Measurements from ENCODE around the gene P2RY14.

DNA sequence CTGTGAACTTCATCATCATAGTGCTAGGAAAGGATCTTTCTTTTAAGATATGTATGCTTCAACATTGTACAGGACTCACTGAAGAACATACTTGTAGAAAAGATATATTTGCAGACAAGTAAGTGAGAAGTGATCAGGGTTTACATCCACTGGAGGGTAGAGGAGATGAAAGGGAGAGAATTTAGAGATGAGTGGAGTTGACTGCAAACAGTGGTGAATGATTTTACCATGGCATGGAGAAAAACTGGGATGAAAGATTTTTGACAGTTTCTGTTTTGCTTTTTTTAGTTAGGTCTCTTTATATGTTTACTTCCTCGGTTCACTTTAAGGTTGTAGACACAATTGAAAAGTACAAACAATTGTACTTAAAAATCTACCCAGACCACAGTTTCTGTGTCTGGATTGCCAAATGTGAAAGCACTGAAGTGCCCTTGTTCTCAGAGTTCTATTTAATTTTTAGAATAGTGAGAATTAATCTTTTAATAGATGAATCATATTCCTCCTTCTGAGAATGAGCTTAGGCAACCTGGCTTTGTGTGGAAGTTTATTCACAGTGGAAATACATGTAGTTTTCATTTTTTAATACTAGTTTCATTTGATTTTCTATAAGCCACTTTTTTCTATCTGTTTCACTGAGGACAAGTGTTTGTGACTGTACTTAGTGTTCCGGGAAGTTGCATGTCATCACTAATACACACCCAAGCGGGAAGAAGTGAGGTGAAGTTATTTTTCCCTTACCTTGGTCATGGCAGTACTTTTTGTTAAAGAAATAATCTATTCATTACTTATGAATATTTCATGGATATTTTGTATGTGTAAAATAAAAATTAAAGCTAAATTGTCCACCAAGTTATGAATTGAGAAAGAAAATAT, 73.6 kb downstream of the P2RY14 start:
- TF ChIP-seq ZNF561 (tag by site-specific recombination; IDR thresholded peaks at IDR 0.05; ENCODE audit: borderline replicate concordance) (no peak), KLF10 (tag by site-specific recombination; IDR thresholded peaks at IDR 0.05) (no peak), ZBTB8A (tag by site-specific recombination; IDR thresholded peaks at IDR 0.05) (no peak), ZBTB7A (tag by site-specific recombination; IDR thresholded peaks at IDR 0.05; ENCODE audit: low read depth) (no peak), ZNF510 (tag by site-specific recombination; IDR thresholded peaks at IDR 0.05; ENCODE audit: insufficient replicate concordance) (no peak), ZNF571 (tag by site-specific recombination; IDR thresholded peaks at IDR 0.05) (no peak), ZNF791 (tag by site-specific recombination; IDR thresholded peaks at IDR 0.05) (no peak), ZSCAN23 (tag by site-specific recombination; IDR thresholded peaks at IDR 0.05) (no peak)
- TF ChIP-seq, protein P1, sequence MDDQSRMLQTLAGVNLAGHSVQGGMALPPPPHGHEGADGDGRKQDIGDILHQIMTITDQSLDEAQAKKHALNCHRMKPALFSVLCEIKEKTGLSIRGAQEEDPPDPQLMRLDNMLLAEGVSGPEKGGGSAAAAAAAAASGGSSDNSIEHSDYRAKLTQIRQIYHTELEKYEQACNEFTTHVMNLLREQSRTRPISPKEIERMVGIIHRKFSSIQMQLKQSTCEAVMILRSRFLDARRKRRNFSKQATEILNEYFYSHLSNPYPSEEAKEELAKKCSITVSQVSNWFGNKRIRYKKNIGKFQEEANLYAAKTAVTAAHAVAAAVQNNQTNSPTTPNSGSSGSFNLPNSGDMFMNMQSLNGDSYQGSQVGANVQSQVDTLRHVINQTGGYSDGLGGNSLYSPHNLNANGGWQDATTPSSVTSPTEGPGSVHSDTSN (CRISPR knock-in tag; IDR thresholded peaks at IDR 0.05) = no peak
- TF ChIP-seq, protein P2, sequence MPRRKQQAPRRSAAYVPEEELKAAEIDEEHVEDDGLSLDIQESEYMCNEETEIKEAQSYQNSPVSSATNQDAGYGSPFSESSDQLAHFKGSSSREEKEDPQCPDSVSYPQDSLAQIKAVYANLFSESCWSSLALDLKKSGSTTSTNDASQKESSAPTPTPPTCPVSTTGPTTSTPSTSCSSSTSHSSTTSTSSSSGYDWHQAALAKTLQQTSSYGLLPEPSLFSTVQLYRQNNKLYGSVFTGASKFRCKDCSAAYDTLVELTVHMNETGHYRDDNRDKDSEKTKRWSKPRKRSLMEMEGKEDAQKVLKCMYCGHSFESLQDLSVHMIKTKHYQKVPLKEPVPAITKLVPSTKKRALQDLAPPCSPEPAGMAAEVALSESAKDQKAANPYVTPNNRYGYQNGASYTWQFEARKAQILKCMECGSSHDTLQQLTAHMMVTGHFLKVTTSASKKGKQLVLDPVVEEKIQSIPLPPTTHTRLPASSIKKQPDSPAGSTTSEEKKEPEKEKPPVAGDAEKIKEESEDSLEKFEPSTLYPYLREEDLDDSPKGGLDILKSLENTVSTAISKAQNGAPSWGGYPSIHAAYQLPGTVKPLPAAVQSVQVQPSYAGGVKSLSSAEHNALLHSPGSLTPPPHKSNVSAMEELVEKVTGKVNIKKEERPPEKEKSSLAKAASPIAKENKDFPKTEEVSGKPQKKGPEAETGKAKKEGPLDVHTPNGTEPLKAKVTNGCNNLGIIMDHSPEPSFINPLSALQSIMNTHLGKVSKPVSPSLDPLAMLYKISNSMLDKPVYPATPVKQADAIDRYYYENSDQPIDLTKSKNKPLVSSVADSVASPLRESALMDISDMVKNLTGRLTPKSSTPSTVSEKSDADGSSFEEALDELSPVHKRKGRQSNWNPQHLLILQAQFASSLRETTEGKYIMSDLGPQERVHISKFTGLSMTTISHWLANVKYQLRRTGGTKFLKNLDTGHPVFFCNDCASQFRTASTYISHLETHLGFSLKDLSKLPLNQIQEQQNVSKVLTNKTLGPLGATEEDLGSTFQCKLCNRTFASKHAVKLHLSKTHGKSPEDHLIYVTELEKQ (tag by site-specific recombination; IDR thresholded peaks at IDR 0.05; ENCODE audit: borderline replicate concordance) = no peak
- TF ChIP-seq, protein P3, sequence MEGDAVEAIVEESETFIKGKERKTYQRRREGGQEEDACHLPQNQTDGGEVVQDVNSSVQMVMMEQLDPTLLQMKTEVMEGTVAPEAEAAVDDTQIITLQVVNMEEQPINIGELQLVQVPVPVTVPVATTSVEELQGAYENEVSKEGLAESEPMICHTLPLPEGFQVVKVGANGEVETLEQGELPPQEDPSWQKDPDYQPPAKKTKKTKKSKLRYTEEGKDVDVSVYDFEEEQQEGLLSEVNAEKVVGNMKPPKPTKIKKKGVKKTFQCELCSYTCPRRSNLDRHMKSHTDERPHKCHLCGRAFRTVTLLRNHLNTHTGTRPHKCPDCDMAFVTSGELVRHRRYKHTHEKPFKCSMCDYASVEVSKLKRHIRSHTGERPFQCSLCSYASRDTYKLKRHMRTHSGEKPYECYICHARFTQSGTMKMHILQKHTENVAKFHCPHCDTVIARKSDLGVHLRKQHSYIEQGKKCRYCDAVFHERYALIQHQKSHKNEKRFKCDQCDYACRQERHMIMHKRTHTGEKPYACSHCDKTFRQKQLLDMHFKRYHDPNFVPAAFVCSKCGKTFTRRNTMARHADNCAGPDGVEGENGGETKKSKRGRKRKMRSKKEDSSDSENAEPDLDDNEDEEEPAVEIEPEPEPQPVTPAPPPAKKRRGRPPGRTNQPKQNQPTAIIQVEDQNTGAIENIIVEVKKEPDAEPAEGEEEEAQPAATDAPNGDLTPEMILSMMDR (tag by site-specific recombination; IDR thresholded peaks at IDR 0.05) = no peak
- TF ChIP-seq, protein P4, sequence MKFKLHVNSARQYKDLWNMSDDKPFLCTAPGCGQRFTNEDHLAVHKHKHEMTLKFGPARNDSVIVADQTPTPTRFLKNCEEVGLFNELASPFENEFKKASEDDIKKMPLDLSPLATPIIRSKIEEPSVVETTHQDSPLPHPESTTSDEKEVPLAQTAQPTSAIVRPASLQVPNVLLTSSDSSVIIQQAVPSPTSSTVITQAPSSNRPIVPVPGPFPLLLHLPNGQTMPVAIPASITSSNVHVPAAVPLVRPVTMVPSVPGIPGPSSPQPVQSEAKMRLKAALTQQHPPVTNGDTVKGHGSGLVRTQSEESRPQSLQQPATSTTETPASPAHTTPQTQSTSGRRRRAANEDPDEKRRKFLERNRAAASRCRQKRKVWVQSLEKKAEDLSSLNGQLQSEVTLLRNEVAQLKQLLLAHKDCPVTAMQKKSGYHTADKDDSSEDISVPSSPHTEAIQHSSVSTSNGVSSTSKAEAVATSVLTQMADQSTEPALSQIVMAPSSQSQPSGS (tag by site-specific recombination; IDR thresholded peaks at IDR 0.05; ENCODE audit: low read depth) = no peak
